ENCODE results near the gene TMEM205. TPM values are rescaled to one million over a fixed set of nuclear protein-coding genes. Genes with fewer than 3 reads are reported as not detected.

TMEM205 gene
- total and polyA plus RNA-seq, 2 experiments from 2014 or later = 123 to 293 TPM

DNA sequence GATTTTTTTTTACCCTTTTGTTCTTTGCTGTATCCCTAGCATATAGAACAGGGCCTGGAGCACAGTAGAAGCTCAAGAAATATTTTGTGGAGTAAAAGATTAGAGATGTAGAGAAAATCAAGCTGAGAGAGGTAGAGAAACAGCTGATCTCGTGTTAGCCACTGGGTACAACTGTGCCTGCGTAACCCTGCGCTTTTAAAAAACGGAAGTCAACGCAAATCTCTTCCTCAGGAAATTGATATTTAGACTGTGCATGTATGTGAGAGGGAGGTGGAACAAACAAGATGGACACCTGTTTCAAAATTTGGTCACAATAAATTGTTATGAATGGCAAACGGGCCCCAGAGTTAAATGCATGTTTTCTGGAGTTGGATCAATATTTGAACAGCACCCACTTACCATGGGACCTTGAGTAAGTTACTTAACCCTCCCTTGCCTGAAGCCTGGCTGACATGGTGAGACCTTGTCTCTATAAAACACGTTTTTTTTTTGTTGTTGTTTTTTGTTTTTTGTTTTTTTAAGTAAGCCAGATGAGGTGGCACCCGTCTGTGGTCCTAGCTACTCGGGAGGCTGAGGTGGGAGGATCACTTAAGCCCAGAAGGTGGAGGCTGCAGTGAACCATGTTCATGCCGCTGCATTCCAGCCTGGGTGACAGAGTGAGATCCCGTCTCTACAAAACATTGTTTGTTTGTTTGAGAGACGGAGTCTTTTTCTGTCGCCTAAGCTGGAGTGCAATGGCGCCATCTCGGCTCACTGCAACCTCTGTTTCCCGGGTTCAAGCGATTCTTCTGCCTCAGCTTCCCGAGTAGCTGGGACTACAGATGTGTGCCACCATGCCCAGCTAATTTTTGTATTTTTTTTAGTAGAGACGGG, 41.3 kb upstream of the TMEM205 start:
- H3K4me3 ChIP-seq = no peak overlapping the region
- Mint-ChIP-seq H3K9me3 (peaks cover 10% of the 10 kb centered on the region; the same call in 2 of the 3 replicates), H3K4me1 (peaks cover 8% of the 10 kb centered on the region), H3K36me3 (ENCODE audit: low read depth) (no peaks in the 10 kb centered on the region), H3K27me3 (ENCODE audit: insufficient read depth, low read depth, poor library complexity) (peaks cover 8% of the 10 kb centered on the region), H3K27ac (no peak overlapping the region), H3K4me3 (no peak overlapping the region)
- H3K4me2 ChIP-seq = no peak overlapping the region
- no peaks in the 10 kb centered on the region for H3K4me1 ChIP-seq (ENCODE audit: insufficient read depth)
- no peak for TF ChIP-seq EZH2phosphoT487 (IDR thresholded peaks at IDR 0.05; ENCODE audit: unreplicated experiment)
- TF ChIP-seq POLR2AphosphoS5 (IDR thresholded peaks at IDR 0.05; ENCODE audit: low read depth) = no peak
- no peak for TF ChIP-seq NANOG (IDR thresholded peaks at IDR 0.05; ENCODE audit: borderline replicate concordance)
- TF ChIP-seq, protein P1, sequence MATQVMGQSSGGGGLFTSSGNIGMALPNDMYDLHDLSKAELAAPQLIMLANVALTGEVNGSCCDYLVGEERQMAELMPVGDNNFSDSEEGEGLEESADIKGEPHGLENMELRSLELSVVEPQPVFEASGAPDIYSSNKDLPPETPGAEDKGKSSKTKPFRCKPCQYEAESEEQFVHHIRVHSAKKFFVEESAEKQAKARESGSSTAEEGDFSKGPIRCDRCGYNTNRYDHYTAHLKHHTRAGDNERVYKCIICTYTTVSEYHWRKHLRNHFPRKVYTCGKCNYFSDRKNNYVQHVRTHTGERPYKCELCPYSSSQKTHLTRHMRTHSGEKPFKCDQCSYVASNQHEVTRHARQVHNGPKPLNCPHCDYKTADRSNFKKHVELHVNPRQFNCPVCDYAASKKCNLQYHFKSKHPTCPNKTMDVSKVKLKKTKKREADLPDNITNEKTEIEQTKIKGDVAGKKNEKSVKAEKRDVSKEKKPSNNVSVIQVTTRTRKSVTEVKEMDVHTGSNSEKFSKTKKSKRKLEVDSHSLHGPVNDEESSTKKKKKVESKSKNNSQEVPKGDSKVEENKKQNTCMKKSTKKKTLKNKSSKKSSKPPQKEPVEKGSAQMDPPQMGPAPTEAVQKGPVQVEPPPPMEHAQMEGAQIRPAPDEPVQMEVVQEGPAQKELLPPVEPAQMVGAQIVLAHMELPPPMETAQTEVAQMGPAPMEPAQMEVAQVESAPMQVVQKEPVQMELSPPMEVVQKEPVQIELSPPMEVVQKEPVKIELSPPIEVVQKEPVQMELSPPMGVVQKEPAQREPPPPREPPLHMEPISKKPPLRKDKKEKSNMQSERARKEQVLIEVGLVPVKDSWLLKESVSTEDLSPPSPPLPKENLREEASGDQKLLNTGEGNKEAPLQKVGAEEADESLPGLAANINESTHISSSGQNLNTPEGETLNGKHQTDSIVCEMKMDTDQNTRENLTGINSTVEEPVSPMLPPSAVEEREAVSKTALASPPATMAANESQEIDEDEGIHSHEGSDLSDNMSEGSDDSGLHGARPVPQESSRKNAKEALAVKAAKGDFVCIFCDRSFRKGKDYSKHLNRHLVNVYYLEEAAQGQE (IDR thresholded peaks at IDR 0.05; ENCODE audit: unreplicated experiment) = no peak
- no peak for TF ChIP-seq ZNF331 (CRISPR knock-in tag; IDR thresholded peaks at IDR 0.05; ENCODE audit: low read depth)
- H2AFZ ChIP-seq = no peak overlapping the region
- DNase-seq (ENCODE audit: low spot score) (no peak), ATAC-seq (no peak)
- peaks cover 3% of the 10 kb centered on the region; the same call in 1 of the 2 replicates for H3F3A ChIP-seq (replicated peaks; ENCODE audit: low read depth)
- no peaks in the 10 kb centered on the region for H3K36me3 ChIP-seq (ENCODE audit: insufficient read depth)
- no peaks in the 10 kb centered on the region for H3K9me2 ChIP-seq (ENCODE audit: insufficient read depth)
- H3K27ac ChIP-seq (ENCODE audit: low read depth) = no peak overlapping the region
- H3K79me2 ChIP-seq (replicated peaks; ENCODE audit: insufficient read depth) = no peaks in the 10 kb centered on the region
- H3K27me3 ChIP-seq (ENCODE audit: insufficient read depth) = no peaks in the 10 kb centered on the region
- H4K20me1 ChIP-seq (replicated peaks; ENCODE audit: insufficient read depth) = no peaks in the 10 kb centered on the region

DNA sequence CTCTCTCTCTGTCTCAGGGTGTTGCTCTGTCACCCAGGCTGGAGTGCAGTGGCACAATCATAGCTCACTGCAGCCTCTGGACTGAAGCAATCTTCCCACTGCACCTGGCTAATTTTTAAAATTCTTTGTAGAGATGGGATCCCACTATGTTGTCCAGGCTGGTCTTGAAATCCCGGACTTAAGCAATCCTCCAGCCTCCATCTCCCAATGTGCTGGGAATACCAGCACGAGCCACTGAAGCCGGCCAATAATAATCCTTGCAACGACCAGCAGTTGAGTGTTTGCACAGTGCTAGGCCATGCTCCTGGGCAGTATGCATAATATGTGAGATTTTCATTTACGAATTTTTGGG, 38.7 kb upstream of the TMEM205 start:
- Histone ChIP-seq H3K4me3 (peak overlapping the region; percentile 58), H2AFZ (peak overlapping the region; percentile 92), H3K27ac (ENCODE audit: low read depth) (no peak overlapping the region), H3K4me2 (peak overlapping the region; percentile 92), H3K79me2 (replicated peaks; ENCODE audit: insufficient read depth) (no peaks in the 10 kb centered on the region), H4K20me1 (replicated peaks; ENCODE audit: insufficient read depth) (no peaks in the 10 kb centered on the region), H3K9me2 (ENCODE audit: insufficient read depth) (no peaks in the 10 kb centered on the region), H3K27me3 (ENCODE audit: insufficient read depth) (no peaks in the 10 kb centered on the region), H3K4me1 (ENCODE audit: insufficient read depth) (0 out of 2 replicates have a peak, but pooled peaks cover 3% of the 10 kb centered on the region), H3K36me3 (ENCODE audit: insufficient read depth) (no peaks in the 10 kb centered on the region), H3F3A (replicated peaks; ENCODE audit: low read depth) (peaks cover 16% of the 10 kb centered on the region)
- Mint-ChIP-seq H3K4me1 (peaks cover 17% of the 10 kb centered on the region), H3K9me3 (peaks cover 3% of the 10 kb centered on the region; the same call in 1 of the 3 replicates), H3K4me3 (peak overlapping the region; percentile 94), H3K36me3 (ENCODE audit: low read depth) (no peaks in the 10 kb centered on the region), H3K27ac (no peak overlapping the region), H3K27me3 (ENCODE audit: insufficient read depth, low read depth, poor library complexity) (peaks cover 11% of the 10 kb centered on the region)
- DNase-seq (ENCODE audit: low spot score) (no peak), ATAC-seq (no peak)
- no peak for TF ChIP-seq STAT1 (IDR thresholded peaks at IDR 0.05; ENCODE audit: unreplicated experiment)
- TF ChIP-seq, protein P1 (IDR thresholded peaks at IDR 0.05; ENCODE audit: unreplicated experiment) = no peak
- no peak for TF ChIP-seq EZH2 (IDR thresholded peaks at IDR 0.05; ENCODE audit: low read depth, unreplicated experiment)

All from GM23338 (cell line).